ENCODE measurements around the gene PPP1R16B.

GRCh38 chr20:38871560-38871953 is 66.1 kb downstream of the PPP1R16B start:
- TF ChIP-seq POLR2A (IDR thresholded peaks at IDR 0.05) = no peak
- TF ChIP-seq CTCF (IDR thresholded peaks at IDR 0.05) = no peak

Measured in prostate gland (tissue), 2 donors.